WTC11 (cell line): ENCODE results near the gene EFCC1. TPM values are rescaled to one million over a fixed set of nuclear protein-coding genes. Genes with fewer than 3 reads are reported as not detected.

Source experiments
- ATAC-seq: fragments of 200-7000 bp; cut with Tn5 transposase; 2 replicates; pipeline ENCODE4 v1.10.0; 2021; ENCODE audit warnings: mild to moderate bottlenecking, moderate library complexity
- CTCF ChIA-PET: fragments of 300-600 bp; sonication (Branson Sonifier 250); formaldehyde crosslinking; loops from one replicate; lab custom pipeline; 2021; ENCODE audit warnings: antibody characterized with exemption; lab: Charles Lee
- POLR2A ChIA-PET: fragments of 350-600 bp; sonication (Branson Sonifier 250); formaldehyde crosslinking; loops from one replicate; lab custom pipeline; 2021; ENCODE audit warnings: antibody characterized with exemption; lab: Charles Lee
- DNase-seq: peaks from one replicate; pipeline ENCODE4 v3.0.0; 2021; ENCODE audit warnings: low spot score
- H3K27ac Mint-ChIP-seq: 2 replicates; pipeline ENCODE4 v1.8.0; 2021; ENCODE audit warnings: mixed read lengths
- H3K27me3 Mint-ChIP-seq: 2 replicates; pipeline ENCODE4 v1.8.0; 2021; ENCODE audit warnings: low read depth, mild to moderate bottlenecking, moderate library complexity, mixed read lengths
- H3K36me3 Mint-ChIP-seq: 2 replicates; pipeline ENCODE4 v1.8.0; 2021; ENCODE audit warnings: mixed read lengths
- H3K4me1 Mint-ChIP-seq: 2 replicates; pipeline ENCODE4 v1.8.0; 2022; ENCODE audit warnings: mixed read lengths
- H3K4me3 Mint-ChIP-seq: 2 replicates; pipeline ENCODE4 v1.8.0; 2021; ENCODE audit warnings: mild to moderate bottlenecking, moderate library complexity, mixed read lengths
- H3K9me3 Mint-ChIP-seq: 2 replicates; pipeline ENCODE4 v1.8.0; 2021; ENCODE audit warnings: mixed read lengths
- AR ChIP-seq: fragments of 250-450 bp; sonication (Bioruptor Pico); IDR thresholded peaks from 2 replicates; pipeline ENCODE4 v1.9.0; 2021; ENCODE audit warnings: mild to moderate bottlenecking
- ATF6 ChIP-seq: sonication (generic); formaldehyde crosslinking; IDR thresholded peaks from 2 replicates; pipeline ENCODE4 v1.8.1; 2023; ENCODE audit warnings: mild to moderate bottlenecking, missing genetic modification reagents
- CBFB ChIP-seq: sonication (generic); formaldehyde crosslinking; IDR thresholded peaks from 2 replicates; pipeline ENCODE4 v1.8.1; 2022; ENCODE audit warnings: mild to moderate bottlenecking, low read depth, missing genetic modification reagents
- CDX4 ChIP-seq: fragments of 250-450 bp; sonication (Bioruptor Pico); IDR thresholded peaks from 2 replicates; pipeline ENCODE4 v1.9.0; 2021; ENCODE audit warnings: moderate library complexity, mild to moderate bottlenecking, inconsistent platforms, borderline replicate concordance
- E2F1 ChIP-seq: sonication (generic); formaldehyde crosslinking; IDR thresholded peaks from 2 replicates; pipeline ENCODE4 v1.8.0; 2022; ENCODE audit warnings: mild to moderate bottlenecking, missing genetic modification reagents
- GRHL2 ChIP-seq: fragments of 250-450 bp; sonication (Bioruptor Pico); IDR thresholded peaks from 2 replicates; pipeline ENCODE4 v1.8.0; 2022; ENCODE audit warnings: mild to moderate bottlenecking, moderate library complexity; ENCODE audit not compliant: insufficient replicate concordance, severe bottlenecking
- JAZF1 ChIP-seq: fragments of 250-450 bp; sonication (Bioruptor Pico); IDR thresholded peaks from 2 replicates; pipeline ENCODE4 v1.9.0; 2021; ENCODE audit warnings: moderate library complexity, mild to moderate bottlenecking, inconsistent platforms
- JUN ChIP-seq: sonication (generic); formaldehyde crosslinking; IDR thresholded peaks from 2 replicates; pipeline ENCODE4 v1.8.0; 2023; ENCODE audit warnings: mild to moderate bottlenecking, missing genetic modification reagents
- KAT7 ChIP-seq: sonication (generic); formaldehyde crosslinking; IDR thresholded peaks from 2 replicates; pipeline ENCODE4 v1.8.1; 2023; ENCODE audit warnings: missing genetic modification reagents, mild to moderate bottlenecking, borderline replicate concordance
- NFE2L1 ChIP-seq: sonication (generic); formaldehyde crosslinking; IDR thresholded peaks from 2 replicates; pipeline ENCODE4 v1.8.1; 2023; ENCODE audit warnings: missing genetic modification reagents
- NR1H2 ChIP-seq: sonication (generic); formaldehyde crosslinking; IDR thresholded peaks from 2 replicates; pipeline ENCODE4 v1.9.0; 2021; ENCODE audit warnings: mild to moderate bottlenecking, moderate library complexity, missing genetic modification reagents
- OVOL2 ChIP-seq: fragments of 250-450 bp; sonication (Bioruptor Pico); IDR thresholded peaks from 2 replicates; pipeline ENCODE4 v1.9.0; 2021; ENCODE audit warnings: mild to moderate bottlenecking, borderline replicate concordance
- RELA ChIP-seq: sonication (generic); formaldehyde crosslinking; IDR thresholded peaks from 2 replicates; pipeline ENCODE4 v1.8.1; 2022; ENCODE audit warnings: missing genetic modification reagents, mild to moderate bottlenecking, borderline replicate concordance
- SMAD3 ChIP-seq: sonication (generic); formaldehyde crosslinking; IDR thresholded peaks from 2 replicates; pipeline ENCODE4 v1.8.0; 2022; ENCODE audit warnings: missing genetic modification reagents, mild to moderate bottlenecking, borderline replicate concordance
- SOX15 ChIP-seq: fragments of 250-450 bp; sonication (Bioruptor Pico); IDR thresholded peaks from 2 replicates; pipeline ENCODE4 v1.9.0; 2021; ENCODE audit warnings: mild to moderate bottlenecking
- ZBTB21 ChIP-seq: sonication (generic); formaldehyde crosslinking; IDR thresholded peaks from 2 replicates; pipeline ENCODE4 v1.8.1; 2023; ENCODE audit warnings: mild to moderate bottlenecking, missing genetic modification reagents, borderline replicate concordance
- ZBTB43 ChIP-seq: sonication (generic); formaldehyde crosslinking; IDR thresholded peaks from 2 replicates; pipeline ENCODE4 v1.8.1; 2023; ENCODE audit warnings: mild to moderate bottlenecking, missing genetic modification reagents
- ZNF121 ChIP-seq: sonication (generic); formaldehyde crosslinking; IDR thresholded peaks from 2 replicates; pipeline ENCODE4 v1.8.0; 2023; ENCODE audit warnings: missing genetic modification reagents
- ZNF512 ChIP-seq: sonication (generic); formaldehyde crosslinking; IDR thresholded peaks from 2 replicates; pipeline ENCODE4 v1.8.1; 2022; ENCODE audit warnings: missing genetic modification reagents, borderline replicate concordance
- ZSCAN18 ChIP-seq: fragments of 250-450 bp; sonication (Bioruptor Pico); IDR thresholded peaks from 2 replicates; pipeline ENCODE4 v2.1.2; 2022; ENCODE audit warnings: mild to moderate bottlenecking, moderate library complexity
- total RNA-seq: library from RNA; stranded (reverse); gene quantifications from 3 replicates; pipeline ENCODE4 v1.2.3, GENCODE V29; 2021

The EFCC1 gene
- total RNA-seq, 1 experiment from 2014 or later: 0.31 TPM

- no peaks in the 10 kb centered on the region for H3K36me3 Mint-ChIP-seq
- H3K27ac Mint-ChIP-seq: no peak overlapping the region
- TF ChIP-seq KAT7 (CRISPR knock-in tag) (no peak), GRHL2 (CRISPR knock-in tag) (no peak), ZBTB43 (CRISPR knock-in tag) (no peak), SOX15 (CRISPR knock-in tag) (no peak), CBFB (CRISPR knock-in tag) (no peak), JAZF1 (CRISPR knock-in tag) (no peak), JUN (no peak), RELA (CRISPR knock-in tag) (no peak), NR1H2 (CRISPR knock-in tag) (no peak), CDX4 (CRISPR knock-in tag) (no peak), ZSCAN18 (CRISPR knock-in tag) (no peak), AR (CRISPR knock-in tag) (no peak), ATF6 (no peak), ZNF121 (CRISPR knock-in tag) (no peak), SMAD3 (no peak), E2F1 (CRISPR knock-in tag) (no peak), OVOL2 (CRISPR knock-in tag) (no peak), NFE2L1 (CRISPR knock-in tag) (no peak), ZBTB21 (no peak), ZNF512 (CRISPR knock-in tag) (no peak)
- CTCF ChIA-PET: interaction anchor here (0.6 to 1.1 kb wide), 2 partner anchors 43 to 89 kb away, joined by 3 read pairs; no protein-coding TSS in a partner anchor
- DNase-seq (no peak), ATAC-seq (no peak)
- no peaks in the 10 kb centered on the region for H3K4me1 Mint-ChIP-seq
- peaks cover 5% of the 10 kb centered on the region for H3K27me3 Mint-ChIP-seq
- H3K4me3 Mint-ChIP-seq: no peak overlapping the region
- POLR2A ChIA-PET: no interaction called here
- no peaks in the 10 kb centered on the region for H3K9me3 Mint-ChIP-seq
These were observed 58.3 kb downstream of the EFCC1 start for GRCh38 chr3:129059311-129059958.
